KOPT-K1 (cell line): Measurements from ENCODE around the gene MICU2.

Experiments used
- H3K27ac ChIP-seq: fragments of 200-600 bp; sonication (generic); 2 replicates; pipeline ENCODE4 v1.5.1; 2016; ENCODE audit warnings: antibody characterized with exemption, mild to moderate bottlenecking, low read depth, low read length; ENCODE audit not compliant: poor library complexity, severe bottlenecking
- H3K36me3 ChIP-seq: fragments of 200-600 bp; sonication (generic); 2 replicates; pipeline ENCODE4 v1.5.1; 2017; ENCODE audit warnings: antibody characterized with exemption, mild to moderate bottlenecking, low read length, moderate library complexity; ENCODE audit not compliant: insufficient read depth
- H3K9me3 ChIP-seq: fragments of 200-600 bp; sonication (generic); 2 replicates; pipeline ENCODE4 v1.5.1; 2017; ENCODE audit warnings: antibody characterized with exemption, low read length, mild to moderate bottlenecking; ENCODE audit not compliant: insufficient read depth, poor library complexity, severe bottlenecking

The MICU2 gene

GRCh38 chr13:21517576-21517975 lies 86.4 kb downstream of the MICU2 start:
- no peaks in the 10 kb centered on the region for H3K9me3 ChIP-seq
- no peak overlapping the region for H3K27ac ChIP-seq
- peaks cover 31% of the 10 kb centered on the region for H3K36me3 ChIP-seq

DNA sequence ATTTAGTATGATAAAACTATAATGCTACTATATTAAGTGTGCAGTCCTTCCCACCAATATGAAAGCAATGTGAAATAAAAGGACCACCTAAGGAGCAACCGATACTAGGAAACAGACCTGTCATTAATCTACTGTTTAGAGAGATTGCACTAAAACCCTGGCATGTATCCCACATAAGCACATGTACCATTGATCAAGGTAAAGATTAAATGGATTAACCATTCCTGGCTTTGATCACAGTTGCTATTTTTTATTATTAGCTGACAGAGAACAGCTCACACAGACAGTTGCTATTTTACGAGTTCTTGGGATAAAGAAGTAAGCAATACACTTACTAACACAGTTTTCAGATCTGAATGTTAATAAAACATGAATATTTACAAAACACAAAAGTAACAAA lies 87.2 kb downstream of the MICU2 start:
- Histone ChIP-seq H3K9me3 (no peaks in the 10 kb centered on the region), H3K36me3 (peaks cover 37% of the 10 kb centered on the region), H3K27ac (no peak overlapping the region)

- Histone ChIP-seq H3K9me3 (no peaks in the 10 kb centered on the region), H3K27ac (no peak overlapping the region), H3K36me3 (peaks cover 40% of the 10 kb centered on the region)
Measured at GRCh38 chr13:21511849-21512248, 92.1 kb downstream of the MICU2 start.

DNA sequence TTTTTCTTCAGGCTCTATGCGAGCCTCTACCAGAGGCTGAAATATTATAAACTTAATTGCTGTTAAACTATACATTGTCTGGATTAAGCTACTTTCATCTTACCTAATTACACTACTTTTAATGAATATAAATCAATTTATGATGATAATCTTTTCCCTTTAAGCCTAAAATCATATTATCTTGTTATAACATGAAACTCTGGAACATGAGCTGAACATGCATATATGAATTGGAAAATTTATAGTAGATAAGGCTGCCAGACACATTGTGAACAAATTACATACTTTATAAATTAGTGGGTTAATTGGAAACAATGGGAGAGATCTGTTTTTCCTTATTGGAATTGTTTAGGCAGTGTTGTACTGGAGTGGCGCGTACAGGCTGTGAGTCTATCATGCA lies 99.6 kb downstream of the MICU2 start:
- no peak overlapping the region for H3K27ac ChIP-seq
- peaks cover 32% of the 10 kb centered on the region for H3K36me3 ChIP-seq

DNA sequence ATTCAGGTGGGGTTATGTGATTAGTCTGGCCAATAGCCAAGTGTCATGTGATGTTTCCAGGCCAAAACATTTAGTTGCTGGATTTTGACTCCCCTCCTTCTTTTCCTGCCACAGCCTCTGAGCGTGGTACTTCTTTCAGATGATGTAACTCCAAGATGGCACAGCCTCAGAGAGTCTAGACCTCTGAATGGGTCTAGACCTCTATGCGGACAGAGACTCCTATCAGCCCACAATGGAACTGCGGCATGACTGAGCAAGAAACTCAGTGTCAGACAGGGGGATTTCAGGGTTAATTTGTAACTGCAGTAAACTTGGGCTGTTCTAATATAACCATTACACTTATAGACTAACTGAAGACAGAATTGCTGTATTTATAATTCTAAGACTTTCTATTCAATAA lies 102.3 kb downstream of the MICU2 start:
- Histone ChIP-seq H3K9me3 (no peaks in the 10 kb centered on the region), H3K27ac (no peak overlapping the region), H3K36me3 (peaks cover 21% of the 10 kb centered on the region)

More for the DNA sequence above, 99.6 kb downstream of the MICU2 start:
- no peaks in the 10 kb centered on the region for H3K9me3 ChIP-seq

DNA sequence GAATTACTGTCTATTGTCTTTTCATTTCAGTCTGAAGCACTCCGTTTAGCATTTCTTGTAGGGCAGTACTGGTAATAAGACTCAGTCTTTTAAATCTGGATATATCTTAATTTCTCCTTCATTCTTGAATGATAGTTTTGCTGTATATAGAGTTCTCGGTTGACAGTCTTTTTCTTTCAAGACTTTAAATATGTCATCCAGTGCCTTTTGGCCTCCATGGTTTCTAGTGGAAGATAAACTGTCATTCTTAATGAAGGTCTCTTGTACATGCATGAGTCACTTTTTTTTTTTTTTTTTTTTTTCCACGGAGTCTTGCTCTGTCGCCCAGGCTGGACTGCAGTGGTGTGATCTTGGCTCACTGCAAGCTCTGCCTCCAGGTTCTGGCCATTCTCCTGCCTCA lies 117.6 kb downstream of the MICU2 start:
- H3K9me3 ChIP-seq = peaks cover 23% of the 10 kb centered on the region
- no peak overlapping the region for H3K27ac ChIP-seq
- H3K36me3 ChIP-seq = peaks cover 16% of the 10 kb centered on the region; the same call in 1 of the 2 replicates

DNA sequence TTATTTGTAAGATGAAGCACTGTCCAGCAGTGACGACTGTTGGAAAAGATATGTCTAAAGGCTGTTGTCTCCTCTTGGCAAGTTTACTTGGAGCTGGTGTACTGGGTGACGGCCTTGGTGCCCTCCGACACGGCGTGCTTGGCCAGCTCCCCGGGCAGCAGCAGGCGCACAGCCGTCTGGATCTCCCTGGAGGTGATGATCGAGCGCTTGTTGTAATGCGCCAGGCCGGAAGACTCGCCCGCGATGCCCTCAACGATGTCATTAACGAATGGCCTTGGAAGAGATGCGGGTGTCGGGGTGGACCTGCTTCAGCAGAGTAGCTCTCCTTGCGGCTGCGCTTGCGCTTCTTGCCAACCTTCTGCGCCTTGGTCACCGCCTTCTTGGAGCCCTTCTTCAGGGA lies 120.2 kb downstream of the MICU2 start:
- Histone ChIP-seq H3K27ac (no peak overlapping the region), H3K36me3 (peaks cover 3% of the 10 kb centered on the region; the same call in 1 of the 2 replicates), H3K9me3 (peaks cover 23% of the 10 kb centered on the region)

DNA sequence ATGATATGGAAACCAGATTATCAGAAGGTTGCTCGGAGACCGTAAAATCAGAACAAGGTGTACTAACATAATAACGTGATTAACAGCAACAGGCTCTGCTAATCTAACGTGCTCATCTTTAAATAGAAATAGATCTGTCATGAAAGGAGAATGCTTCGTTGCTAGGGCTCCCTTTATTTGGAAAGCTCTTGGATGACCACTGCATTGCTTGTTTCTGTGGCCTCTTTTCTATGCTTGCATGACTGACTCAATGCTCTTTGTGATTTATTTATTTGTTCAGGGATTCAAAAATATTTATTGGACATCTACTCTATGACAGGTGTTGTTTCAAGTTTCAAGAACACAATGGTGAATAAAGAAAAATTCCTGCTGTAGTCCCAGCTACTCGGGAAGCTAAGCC lies 122.6 kb downstream of the MICU2 start:
- H3K27ac ChIP-seq = no peak overlapping the region
- H3K9me3 ChIP-seq = peaks cover 8% of the 10 kb centered on the region
- H3K36me3 ChIP-seq = no peaks in the 10 kb centered on the region

GRCh38 chr13:21478881-21479808 lies 124.8 kb downstream of the MICU2 start:
- H3K27ac ChIP-seq = no peak overlapping the region

GRCh38 chr13:21476893-21477472 lies 127.0 kb downstream of the MICU2 start:
- Histone ChIP-seq H3K36me3 (no peaks in the 10 kb centered on the region), H3K27ac (no peak overlapping the region), H3K9me3 (no peaks in the 10 kb centered on the region)

More at GRCh38 chr13:21478881-21479808, 124.8 kb downstream of the MICU2 start:
- Histone ChIP-seq H3K9me3 (no peaks in the 10 kb centered on the region), H3K36me3 (no peaks in the 10 kb centered on the region)

DNA sequence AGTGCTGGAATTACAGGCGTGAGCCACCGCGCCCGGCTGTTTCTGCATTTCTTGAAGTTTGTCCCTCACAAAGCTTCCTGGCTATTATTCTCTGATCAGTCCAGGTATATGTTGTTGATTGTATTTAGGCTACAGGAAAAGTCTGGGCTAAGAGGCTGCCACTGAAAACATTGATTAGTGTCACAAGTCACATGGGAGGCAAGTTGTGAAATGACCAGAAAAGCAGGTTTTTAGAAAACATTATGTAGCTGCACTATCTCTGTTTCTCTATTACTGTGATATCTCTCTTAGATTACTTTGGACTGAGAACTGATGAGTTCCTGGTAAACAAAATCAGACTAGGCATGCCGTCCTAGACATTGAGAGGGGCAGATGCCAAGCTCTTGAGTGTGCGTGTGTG lies 128.9 kb downstream of the MICU2 start:
- H3K36me3 ChIP-seq = no peaks in the 10 kb centered on the region
- H3K27ac ChIP-seq = no peak overlapping the region
- no peaks in the 10 kb centered on the region for H3K9me3 ChIP-seq

GRCh38 chr13:21470785-21471184 lies 133.2 kb downstream of the MICU2 start:
- H3K36me3 ChIP-seq = no peaks in the 10 kb centered on the region
- no peak overlapping the region for H3K27ac ChIP-seq
- H3K9me3 ChIP-seq = no peaks in the 10 kb centered on the region

DNA sequence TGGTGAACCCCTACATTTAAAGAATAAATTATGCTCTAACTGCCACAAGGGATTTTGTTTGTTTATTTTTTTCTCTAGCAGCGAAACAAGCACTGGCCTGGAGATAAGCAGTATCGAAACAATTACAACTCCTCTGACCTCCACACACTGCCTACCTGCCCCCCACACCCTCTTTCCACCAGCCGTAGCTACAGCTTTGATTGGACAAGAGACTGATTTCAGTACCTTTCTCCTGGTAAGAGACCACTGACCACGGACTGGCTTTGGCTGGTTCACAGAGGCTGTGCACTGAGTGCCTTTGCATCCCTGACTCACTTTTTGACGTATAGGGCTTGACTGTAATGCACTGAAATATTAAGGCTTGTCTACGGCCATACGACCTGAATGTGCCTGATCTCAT lies 137.4 kb downstream of the MICU2 start:
- Histone ChIP-seq H3K36me3 (no peaks in the 10 kb centered on the region), H3K9me3 (no peaks in the 10 kb centered on the region), H3K27ac (no peak overlapping the region)

- H3K36me3 ChIP-seq = no peaks in the 10 kb centered on the region
- no peaks in the 10 kb centered on the region for H3K9me3 ChIP-seq
- H3K27ac ChIP-seq = no peak overlapping the region
Measured at GRCh38 chr13:21465710-21466160, 138.2 kb downstream of the MICU2 start.

DNA sequence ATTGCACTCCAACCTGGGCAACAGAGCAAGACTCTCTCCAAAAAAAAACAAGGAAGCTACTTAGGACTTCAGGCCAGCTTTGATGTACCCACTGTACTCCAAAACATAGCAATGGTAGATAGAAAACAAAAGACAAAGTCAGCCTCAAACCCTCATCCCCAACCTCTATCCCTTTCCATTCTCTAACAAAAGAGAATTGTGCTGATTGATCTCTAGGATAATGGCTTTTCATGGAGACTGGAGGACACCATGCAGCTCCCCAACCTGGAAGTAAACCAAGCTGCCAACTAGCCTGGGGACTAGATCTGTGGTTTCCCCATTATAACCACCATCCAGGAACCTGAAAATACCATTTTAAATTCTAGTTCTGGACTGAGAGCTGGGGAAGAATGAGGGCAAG lies 140.5 kb downstream of the MICU2 start:
- no peaks in the 10 kb centered on the region for H3K9me3 ChIP-seq
- H3K36me3 ChIP-seq = no peaks in the 10 kb centered on the region
- no peak overlapping the region for H3K27ac ChIP-seq
